IMR-90 (cell line): ENCODE data around the gene MMD. TPM values are rescaled to one million over a fixed set of nuclear protein-coding genes. Genes with fewer than 3 reads are reported as not detected.

ENCODE experiments used
- ATAC-seq: fragments of 200-7000 bp; cut with Tn5 transposase; 2 replicates; pipeline ENCODE4 v1.9.1; 2020; ENCODE audit warnings: low read depth, mild to moderate bottlenecking, moderate library complexity
- BruUV-seq: library from RNA; stranded (reverse); fragments of 400-500 nt; replicated peaks from 2 replicates; lab custom pipeline; 2021; lab: Mats Ljungman, UMichigan
- CTCF ChIA-PET: fragments of 300-600 bp; formaldehyde crosslinking; extraction: SDS; loops from one replicate; lab custom pipeline; 2021; ENCODE audit warnings: antibody characterized with exemption; lab: Yijun Ruan, JAX
- POLR2A ChIA-PET: fragments of 300-600 bp; sonication (Branson Sonifier 250); formaldehyde crosslinking; loops from one replicate; lab custom pipeline; 2022; ENCODE audit warnings: antibody characterized with exemption; ENCODE audit not compliant: unreplicated experiment; lab: Charles Lee
- DNase-seq: peaks from one replicate; pipeline ENCODE4 v3.0.0; 2013
- H2AFZ ChIP-seq: replicated peaks from 2 replicates; pipeline ENCODE3; 2013; ENCODE audit warnings: low read length, mild to moderate bottlenecking; ENCODE audit not compliant: poor library complexity
- H2AK5ac ChIP-seq: 2 replicates; pipeline ENCODE4 v1.6.1; 2013; ENCODE audit warnings: low read depth, low read length, inconsistent platforms
- H2AK9ac ChIP-seq: replicated peaks from 2 replicates; pipeline ENCODE3; 2013; ENCODE audit warnings: mild to moderate bottlenecking, low read depth, low read length, moderate library complexity; ENCODE audit not compliant: poor library complexity
- H2BK120ac ChIP-seq: 2 replicates; pipeline ENCODE4 v1.6.1; 2013; ENCODE audit warnings: low read depth, low read length, inconsistent platforms
- H2BK15ac ChIP-seq: 3 replicates; pipeline ENCODE4 v1.6.1; 2013; ENCODE audit warnings: low read depth, low read length, inconsistent platforms
- H2BK20ac ChIP-seq: 2 replicates; pipeline ENCODE4 v1.6.1; 2013; ENCODE audit warnings: low read depth, mild to moderate bottlenecking, inconsistent platforms, low read length, moderate library complexity
- H2BK5ac ChIP-seq: 2 replicates; pipeline ENCODE4 v1.6.1; 2013; ENCODE audit warnings: mild to moderate bottlenecking, low read depth, low read length, inconsistent platforms; ENCODE audit not compliant: poor library complexity, severe bottlenecking
- H3K14ac ChIP-seq: replicated peaks from 2 replicates; pipeline ENCODE4 v1.6.1; 2013; ENCODE audit warnings: low read depth, low read length, inconsistent platforms
- H3K18ac ChIP-seq: 2 replicates; pipeline ENCODE4 v1.6.1; 2013; ENCODE audit warnings: low read depth, low read length, control low read depth
- H3K23ac ChIP-seq: 2 replicates; pipeline ENCODE4 v1.6.1; 2013; ENCODE audit warnings: low read depth, low read length, inconsistent platforms
- H3K27ac ChIP-seq: 2 replicates; pipeline ENCODE4 v1.5.1; 2013; ENCODE audit warnings: mild to moderate bottlenecking, control low read depth, low read length; ENCODE audit not compliant: insufficient read depth
- H3K27me3 ChIP-seq: 2 replicates; pipeline ENCODE4 v1.6.1; 2013; ENCODE audit warnings: low read length; ENCODE audit not compliant: control insufficient read depth, insufficient read depth
- H3K36me3 ChIP-seq: 2 replicates; pipeline ENCODE4 v1.6.1; 2013; ENCODE audit warnings: low read length, mixed read lengths; ENCODE audit not compliant: control insufficient read depth, insufficient read depth
- H3K4ac ChIP-seq: 2 replicates; pipeline ENCODE4 v1.6.1; 2013; ENCODE audit warnings: low read depth, low read length, inconsistent platforms
- H3K4me1 ChIP-seq: 2 replicates; pipeline ENCODE4 v1.6.1; 2013; ENCODE audit warnings: low read length, mixed read lengths; ENCODE audit not compliant: control insufficient read depth, insufficient read depth
- H3K4me2 ChIP-seq: 2 replicates; pipeline ENCODE4 v1.6.1; 2013; ENCODE audit warnings: low read depth, mild to moderate bottlenecking, control low read depth, low read length, moderate library complexity
- H3K4me3 ChIP-seq: 2 replicates; pipeline ENCODE4 v1.5.1; 2013; ENCODE audit warnings: low read depth, mild to moderate bottlenecking, control low read depth, low read length, moderate library complexity; ENCODE audit not compliant: insufficient read depth
- H3K56ac ChIP-seq: 2 replicates; pipeline ENCODE4 v1.6.1; 2013; ENCODE audit warnings: low read length, inconsistent platforms; ENCODE audit not compliant: insufficient read depth; ENCODE audit errors: extremely low read depth
- H3K79me1 ChIP-seq, 2 experiments: 2 replicates each; pipeline ENCODE4 v1.6.1; 2013; ENCODE audit warnings: low read length in 2 of 2, inconsistent platforms in 1 of 2, low read depth in 1 of 2
- H3K9ac ChIP-seq: 2 replicates; pipeline ENCODE4 v1.6.1; 2013; ENCODE audit warnings: low read depth, low read length, control low read depth
- H3K9me1 ChIP-seq: 2 replicates; pipeline ENCODE4 v1.6.1; 2013; ENCODE audit warnings: low read length, inconsistent platforms; ENCODE audit not compliant: insufficient read depth
- H3K9me3 ChIP-seq: 2 replicates; pipeline ENCODE4 v1.6.1; 2013; ENCODE audit warnings: low read length; ENCODE audit not compliant: control insufficient read depth, insufficient read depth
- H4K20me1 ChIP-seq: 2 replicates; pipeline ENCODE4 v1.6.1; 2013; ENCODE audit warnings: low read length, inconsistent platforms; ENCODE audit not compliant: insufficient read depth
- H4K5ac ChIP-seq: 2 replicates; pipeline ENCODE4 v1.6.1; 2013; ENCODE audit warnings: mild to moderate bottlenecking, low read depth, low read length, control low read depth
- H4K8ac ChIP-seq, 2 experiments: 2 replicates each; pipeline ENCODE4 v1.6.1; 2013; ENCODE audit warnings: low read depth in 2 of 2, low read length in 2 of 2, control low read depth in 1 of 2, inconsistent platforms in 1 of 2
- H4K91ac ChIP-seq: 2 replicates; pipeline ENCODE4 v1.6.1; 2013; ENCODE audit warnings: low read depth, low read length, inconsistent platforms; ENCODE audit not compliant: insufficient read depth
- CEBPB ChIP-seq: IDR thresholded peaks from 2 replicates; pipeline ENCODE4 v1.6.1; 2012; ENCODE audit warnings: low read depth, low read length, improper control_type of control experiment
- CHD1 ChIP-seq: IDR thresholded peaks from 2 replicates; pipeline ENCODE4 v1.6.1; 2012; ENCODE audit warnings: low read depth, low read length, improper control_type of control experiment
- NFE2L2 ChIP-seq: fragments of 150-350 bp; IDR thresholded peaks from 2 replicates; pipeline ENCODE4 v1.6.1; 2016; ENCODE audit warnings: low read depth, mild to moderate bottlenecking, low read length
- USF2 ChIP-seq: fragments of 150-350 bp; IDR thresholded peaks from 2 replicates; pipeline ENCODE4 v1.6.1; 2017; ENCODE audit warnings: mild to moderate bottlenecking, antibody characterized with exemption, low read length, low read depth
- WGBS, 2 experiments: methylation state at CpG; one replicate each; pipeline versions ENCODE4 v1.1.5 to v1.1.7; 2013; ENCODE audit warnings: missing lambda C conversion rate in 2 of 2; ENCODE audit not compliant: insufficient read length in 1 of 2; ENCODE audit errors: extremely low coverage in 2 of 2; 5-methylcytosine and 5-hydroxymethylcytosine counted together
- dilution Hi-C: fragments of 300-500 bp; cut with HindIII; formaldehyde crosslinking; loops from one replicate; pipeline ENCODE4 v1.14.3; 2018; ENCODE audit warnings: low sequenced_read_pairs; ENCODE audit not compliant: unreplicated experiment
- in situ Hi-C: fragments of 300-500 bp; cut with MboI; formaldehyde crosslinking; loops from 3 replicates; pipeline ENCODE4 v1.14.3; 2019; ENCODE audit warnings: low sequenced_read_pairs, inconsistent platforms, mixed read lengths
- intact Hi-C: fragments of 100-400 bp; cut with micrococcal nuclease; formaldehyde crosslinking; loops from 2 replicates; pipeline ENCODE4 v1.10.0; 2022
- polyA plus RNA-seq, 3 experiments: library from polyadenylated mRNA; depleted of rRNA; stranded (reverse); fragments of >200 nt; gene quantifications; 2 replicates each; pipeline ENCODE4 v1.2.3, GENCODE V29; 2012; ENCODE audit warnings: low replicate concordance in 1 of 3
- total RNA-seq: library from RNA; depleted of rRNA; stranded (reverse); fragments of >200 nt; gene quantifications from 2 replicates; pipeline ENCODE4 v1.2.3, GENCODE V29; 2012

MMD gene
- total and polyA plus RNA-seq, 2 of the 4 experiments (the other 2 are of a cell fraction), result 6.3 to 7.0 TPM

- dilution Hi-C loops (no loop called here), in situ Hi-C loops (no loop called here), intact Hi-C loops (no loop called here)
- no peak overlapping the region for H2BK15ac ChIP-seq
- H4K5ac ChIP-seq, result no peak overlapping the region
- 17% methylated on average over 1 of the region's 3 CpGs; no CpG with 5 or more reads in 1 of the 2 experiments for WGBS, 2 experiments
- no peak overlapping the region for H2AK9ac ChIP-seq
- H3K36me3 ChIP-seq, result no peaks in the 10 kb centered on the region
- H4K20me1 ChIP-seq, result no peaks in the 10 kb centered on the region
- no peak overlapping the region for H3K9ac ChIP-seq
- no peaks in the 10 kb centered on the region for H3K9me3 ChIP-seq
- H3K27ac ChIP-seq, result no peak overlapping the region
- 0 out of 2 replicates have a peak, but pooled peaks cover 6% of the 10 kb centered on the region for H3K9me1 ChIP-seq
- ChIA-PET CTCF (no interaction called here), POLR2A (no interaction called here)
- H3K79me1 ChIP-seq, result no peaks in the 10 kb centered on the region
- no peak for ATAC-seq
- no peak overlapping the region for H3K4me2 ChIP-seq
- no peak overlapping the region for H3K56ac ChIP-seq
- no peak overlapping the region for H3K18ac ChIP-seq
- no peak overlapping the region for H3K4me3 ChIP-seq
- no peak overlapping the region for H3K23ac ChIP-seq
- no TSS peak for BruUV-seq
- H3K27me3 ChIP-seq, result no peaks in the 10 kb centered on the region; the same call in 1 of the 2 replicates
- DNase-seq, result no peak
- H2BK5ac ChIP-seq, result no peak overlapping the region
- H3K4ac ChIP-seq, result no peak overlapping the region
- TF ChIP-seq USF2, result no peak
- no peak for TF ChIP-seq CHD1
- TF ChIP-seq CEBPB, result no peak
- no peak for TF ChIP-seq NFE2L2
- no peak overlapping the region for H2AFZ ChIP-seq
- no peak overlapping the region for H4K8ac ChIP-seq
- no peak overlapping the region for H2BK20ac ChIP-seq
- H2BK120ac ChIP-seq, result no peak overlapping the region
- no peaks in the 10 kb centered on the region for H3K4me1 ChIP-seq
- no peak overlapping the region for H4K91ac ChIP-seq
- no peak overlapping the region for H3K14ac ChIP-seq
- no peak overlapping the region for H2AK5ac ChIP-seq
Observed at GRCh38 chr17:55386796-55387332, 34.8 kb downstream of the MMD start.
